Stimulated activated naive B cell treated with anti-CD40 and anti-IgM and Interleukin-4, amounts not matched to agents 10 μg/mL and 1 μg/mL and 100 μg/mL, for 72 hours (primary cell): ENCODE results near the gene CRB2.
A peak's percentile ranks its signal among the peaks of the same experiment; 100 is the strongest.

Experiments used
- ATAC-seq, 2 donors: fragments of 150-1000 bp; cut with Tn5 transposase; replicated peaks; 2 replicates each; pipeline ENCODE4 v1.10.0; 2021; ENCODE audit warnings: moderate library complexity in 1 of 2
- DNase-seq: peaks from one replicate; pipeline ENCODE4 v3.0.0; 2021
- H3K27ac Mint-ChIP-seq: one replicate; pipeline ENCODE4 v1.8.0; 2022; ENCODE audit warnings: mild to moderate bottlenecking, mixed read lengths
- H3K27me3 Mint-ChIP-seq, 2 donors: one replicate each; pipeline ENCODE4 v1.8.0; 2022; ENCODE audit warnings: mixed read lengths in 2 of 2
- H3K36me3 Mint-ChIP-seq, 2 donors: one replicate each; pipeline ENCODE4 v1.8.0; 2022; ENCODE audit warnings: mixed read lengths in 2 of 2, mild to moderate bottlenecking in 1 of 2
- H3K4me1 Mint-ChIP-seq, 2 donors: one replicate each; pipeline ENCODE4 v1.8.0; 2022; ENCODE audit warnings: mixed read lengths in 2 of 2, mild to moderate bottlenecking in 1 of 2
- H3K4me3 Mint-ChIP-seq, 2 donors: one replicate each; pipeline ENCODE4 v1.8.0; 2022; ENCODE audit warnings: mild to moderate bottlenecking in 2 of 2, mixed read lengths in 2 of 2, moderate library complexity in 1 of 2
- H3K9me3 Mint-ChIP-seq, 2 donors: one replicate each; pipeline ENCODE4 v1.8.0; 2022; ENCODE audit warnings: mixed read lengths in 2 of 2, mild to moderate bottlenecking in 1 of 2

CRB2 gene

DNA sequence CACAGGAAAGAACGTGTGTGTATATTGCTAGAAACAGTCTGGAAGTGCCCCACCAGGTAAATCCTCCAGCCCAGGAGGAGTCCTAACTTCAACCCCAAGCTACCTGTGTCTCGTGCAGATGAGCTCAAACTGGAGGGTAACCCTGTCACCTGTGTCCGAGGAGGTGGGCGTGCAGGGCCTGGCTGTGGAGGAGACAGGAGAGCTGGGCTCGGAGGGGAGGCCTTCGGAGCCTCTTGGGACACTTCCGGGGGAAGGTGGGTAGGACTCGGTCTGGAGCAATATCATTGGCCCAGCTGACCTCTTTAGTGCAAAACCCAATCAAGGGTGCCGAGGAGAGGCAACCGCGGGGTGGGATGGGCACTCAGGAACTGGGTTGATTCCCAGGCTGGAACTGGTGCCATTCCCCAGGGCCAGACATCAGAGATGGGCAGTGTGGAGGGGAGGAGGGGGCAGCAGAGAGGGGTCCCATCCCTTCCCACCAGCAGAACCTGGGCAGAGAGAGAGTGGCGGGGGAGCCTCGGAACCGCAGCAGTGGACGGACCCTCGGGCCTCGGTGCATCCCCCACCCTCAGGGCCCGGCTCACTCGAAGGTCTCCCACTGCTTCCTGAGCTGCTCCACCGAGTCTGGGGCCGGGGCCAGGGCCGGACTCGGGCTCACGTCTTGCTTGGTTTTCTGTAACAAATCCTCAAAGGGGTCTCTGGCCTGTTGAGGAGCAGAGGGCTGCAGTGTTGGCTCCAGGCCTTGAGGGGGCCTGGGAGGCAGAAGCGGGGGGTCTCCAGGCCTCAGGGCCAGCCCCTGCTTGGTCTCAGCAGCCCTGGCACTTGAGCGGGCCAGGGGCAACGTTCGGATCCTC, 25.1 kb downstream of the CRB2 start:
- Mint-ChIP-seq H3K9me3 (no peaks in the 10 kb centered on the region), H3K36me3 (peaks cover 26 to 43% of the 10 kb centered on the region in 2 donors), H3K27me3 (no peaks in the 10 kb centered on the region), H3K4me3 (peak overlapping the region; percentile 29 to 61), H3K27ac (peak overlapping the region; percentile 89), H3K4me1 (peaks cover 8 to 14% of the 10 kb centered on the region in 2 donors)
- ATAC-seq: no peak
- DNase-seq: no peak

DNA sequence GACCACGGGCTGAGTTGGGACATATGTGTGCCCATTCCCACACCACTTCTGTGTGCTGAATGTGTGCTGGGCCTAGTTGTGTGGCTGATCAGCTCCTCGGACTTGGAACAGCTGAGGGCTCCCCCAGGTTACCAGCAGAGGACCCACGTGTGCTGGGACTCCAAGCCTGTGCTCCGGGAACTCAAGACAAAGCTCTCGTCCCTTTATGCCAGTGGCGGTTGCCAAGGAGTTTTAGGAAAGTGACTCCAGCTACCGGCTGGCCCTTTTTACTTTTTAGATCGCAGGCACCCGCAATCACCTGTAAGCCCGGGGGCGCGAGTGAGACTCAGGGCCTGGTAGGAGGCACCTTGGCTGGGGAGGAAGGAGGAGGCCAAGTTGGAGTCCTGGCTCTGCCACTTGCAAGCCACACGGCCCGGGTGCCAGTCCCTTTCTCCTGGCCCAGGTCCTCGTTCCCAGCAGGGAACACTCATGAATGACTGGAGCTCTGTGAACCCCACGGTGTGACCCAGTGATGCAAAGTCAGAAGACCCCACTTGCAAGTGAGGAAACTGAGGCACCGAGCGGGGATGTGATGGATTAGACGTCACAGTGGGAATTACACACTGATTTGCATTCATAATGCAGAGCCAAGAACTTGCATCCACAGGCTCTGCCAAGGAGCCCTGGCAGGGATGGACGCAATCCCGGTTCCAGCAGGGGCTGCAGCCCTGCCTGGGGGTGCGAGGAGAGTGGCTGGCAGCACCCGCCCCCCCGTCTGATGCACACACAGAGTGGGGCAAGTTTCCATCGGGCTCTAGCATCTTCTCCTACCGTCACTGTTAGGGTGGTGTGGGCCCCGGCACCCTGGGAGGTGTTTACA, 26.9 kb downstream of the CRB2 start:
- peak overlapping the region; percentile 63 for H3K27ac Mint-ChIP-seq
- peaks cover 3% of the 10 kb centered on the region in 2 donors for H3K4me1 Mint-ChIP-seq
- H3K27me3 Mint-ChIP-seq: no peaks in the 10 kb centered on the region
- ATAC-seq: no peak
- H3K9me3 Mint-ChIP-seq: no peaks in the 10 kb centered on the region
- H3K4me3 Mint-ChIP-seq: no peak overlapping the region
- no peak for DNase-seq
- peaks cover 18 to 32% of the 10 kb centered on the region in 2 donors for H3K36me3 Mint-ChIP-seq

- Mint-ChIP-seq H3K27ac (peak overlapping the region; percentile 63), H3K27me3 (no peaks in the 10 kb centered on the region), H3K4me3 (peak overlapping the region in 1 of 2 donors; percentile 3), H3K9me3 (no peaks in the 10 kb centered on the region), H3K4me1 (peaks cover 0 to 3% of the 10 kb centered on the region in 2 donors), H3K36me3 (peaks cover 11 to 26% of the 10 kb centered on the region in 2 donors)
- DNase-seq: no peak
- ATAC-seq: no peak
Observed at GRCh38 chr9:123383512-123384170, 27.6 kb downstream of the CRB2 start.

DNA sequence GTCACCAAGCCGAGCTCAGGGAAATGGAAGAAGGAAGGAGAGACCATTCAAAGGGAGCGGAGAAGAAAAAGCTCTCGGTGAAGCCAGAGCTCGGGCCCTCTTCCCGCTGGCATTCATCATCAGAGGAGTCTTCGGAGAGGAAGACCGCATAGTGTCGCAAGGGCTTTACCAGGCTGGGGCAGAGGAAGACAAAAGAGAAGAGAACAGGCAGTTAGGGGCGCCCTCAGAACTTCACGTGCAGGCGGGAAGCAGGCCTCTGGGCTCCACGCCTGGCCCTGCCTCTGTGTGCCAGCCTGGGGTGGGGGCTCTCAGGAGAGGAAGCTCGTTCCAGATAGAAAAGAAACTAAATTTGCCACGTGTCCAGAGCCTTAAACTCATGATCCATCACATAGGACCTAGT, 31.7 kb downstream of the CRB2 start:
- Mint-ChIP-seq H3K36me3 (peaks cover 3 to 8% of the 10 kb centered on the region in 2 donors), H3K4me3 (no peak overlapping the region), H3K27ac (no peak overlapping the region), H3K27me3 (no peaks in the 10 kb centered on the region), H3K9me3 (no peaks in the 10 kb centered on the region), H3K4me1 (peaks cover 0 to 3% of the 10 kb centered on the region in 2 donors)
- DNase-seq: no peak
- ATAC-seq: no peak

DNA sequence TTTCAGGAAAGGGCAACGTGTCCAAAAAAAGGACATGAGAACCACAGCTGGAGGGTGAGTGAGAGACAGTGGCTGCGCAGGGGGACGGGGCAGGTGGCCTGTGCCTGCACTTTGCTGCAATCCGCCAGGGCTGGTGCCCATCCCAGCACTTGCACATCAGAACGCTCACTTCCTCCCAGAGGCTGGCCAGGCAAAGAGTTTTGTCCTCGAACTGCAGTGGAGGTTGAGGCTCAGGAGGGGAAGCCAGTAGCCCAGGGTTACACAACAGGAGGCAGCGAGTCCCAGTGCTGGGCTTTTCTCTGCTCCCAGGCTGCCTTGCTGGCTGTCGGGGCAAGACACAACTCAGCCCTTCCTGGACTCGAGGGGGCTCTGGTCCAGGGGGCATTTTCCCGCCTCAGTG, 33.1 kb downstream of the CRB2 start:
- DNase-seq (no peak), ATAC-seq (no peak)
- H3K4me3 Mint-ChIP-seq: no peak overlapping the region
- H3K27ac Mint-ChIP-seq: no peak overlapping the region
- peaks cover 3 to 6% of the 10 kb centered on the region in 2 donors for H3K36me3 Mint-ChIP-seq
- peaks cover 0 to 3% of the 10 kb centered on the region in 2 donors for H3K4me1 Mint-ChIP-seq
- peaks cover 1 to 3% of the 10 kb centered on the region in 2 donors for H3K9me3 Mint-ChIP-seq
- H3K27me3 Mint-ChIP-seq: no peaks in the 10 kb centered on the region

GRCh38 chr9:123389698-123390097, 33.7 kb downstream of the CRB2 start:
- Mint-ChIP-seq H3K9me3 (peaks cover 1 to 3% of the 10 kb centered on the region in 2 donors), H3K4me1 (peaks cover 0 to 3% of the 10 kb centered on the region in 2 donors), H3K27ac (no peak overlapping the region), H3K36me3 (peaks cover 6 to 10% of the 10 kb centered on the region in 2 donors), H3K27me3 (no peaks in the 10 kb centered on the region), H3K4me3 (no peak overlapping the region)
- DNase-seq: no peak
- no peak for ATAC-seq

DNA sequence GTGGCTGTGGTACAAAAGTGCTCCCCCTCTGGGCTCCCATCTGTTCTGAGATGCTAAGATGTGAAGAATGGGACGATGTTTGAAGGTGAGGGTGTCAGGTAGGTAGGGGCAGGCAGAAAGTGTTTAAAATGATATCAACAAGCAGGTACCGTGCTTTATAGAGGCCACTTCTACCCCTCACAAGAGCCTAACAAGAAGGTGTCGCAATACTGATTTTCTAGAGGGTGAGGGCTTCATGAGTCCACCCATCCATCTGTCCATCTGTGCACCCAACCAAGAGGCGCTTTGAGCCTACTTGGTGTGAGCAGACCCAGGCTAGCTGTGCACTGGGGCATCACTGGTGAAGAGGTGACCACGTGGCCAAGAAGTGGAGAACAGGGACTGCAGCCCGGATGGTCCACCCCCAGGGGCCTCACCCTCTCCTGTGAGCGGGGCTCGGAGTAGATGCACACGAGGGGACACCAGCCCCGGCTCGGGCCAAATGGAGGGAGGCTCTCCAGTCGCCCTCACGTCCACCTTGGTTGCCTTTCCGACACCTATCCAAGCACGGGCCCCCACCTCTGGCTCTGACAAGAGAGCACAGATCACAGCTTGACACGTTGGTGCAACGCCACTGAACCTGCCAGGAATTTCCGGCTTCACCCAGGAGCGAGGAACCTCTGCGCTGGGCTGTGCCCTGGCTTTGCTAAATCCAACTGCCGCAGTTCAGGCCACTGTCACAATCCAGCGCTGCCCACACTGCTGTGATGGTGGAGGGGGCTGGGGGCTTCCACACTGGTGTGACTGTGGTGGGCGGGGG, 34.5 kb downstream of the CRB2 start:
- ATAC-seq (no peak), DNase-seq (no peak)
- Mint-ChIP-seq H3K4me1 (peaks cover 0 to 2% of the 10 kb centered on the region in 2 donors), H3K4me3 (no peak overlapping the region), H3K27ac (no peak overlapping the region), H3K27me3 (no peaks in the 10 kb centered on the region), H3K9me3 (peaks cover 1 to 3% of the 10 kb centered on the region in 2 donors), H3K36me3 (peaks cover 6 to 13% of the 10 kb centered on the region in 2 donors)

- no peak for ATAC-seq
- Mint-ChIP-seq H3K36me3 (peaks cover 6 to 19% of the 10 kb centered on the region in 2 donors), H3K9me3 (peaks cover 1 to 3% of the 10 kb centered on the region in 2 donors), H3K4me1 (peaks cover 0 to 2% of the 10 kb centered on the region in 2 donors), H3K27me3 (no peaks in the 10 kb centered on the region), H3K27ac (no peak overlapping the region), H3K4me3 (no peak overlapping the region)
- DNase-seq: no peak
Observed at GRCh38 chr9:123391233-123391632, 35.2 kb downstream of the CRB2 start.

DNA sequence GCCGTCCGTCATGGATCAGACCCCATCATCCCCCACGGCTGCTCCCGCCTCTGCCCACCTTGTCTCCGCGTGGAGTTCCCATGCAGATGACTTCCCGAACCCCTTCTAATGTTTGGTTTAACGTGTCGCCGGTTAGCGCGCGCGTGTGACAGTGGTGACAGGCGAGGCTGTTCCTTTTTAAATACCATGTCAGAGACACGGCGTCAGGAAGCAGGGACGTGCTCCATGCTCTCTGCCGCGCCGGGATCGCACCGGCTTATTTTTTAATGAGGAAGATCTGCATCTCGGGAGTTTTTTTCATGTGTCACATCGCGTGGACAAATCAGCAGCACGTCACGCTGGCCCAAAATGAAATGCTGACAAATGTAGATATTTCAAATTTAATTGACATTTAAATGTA, 35.9 kb downstream of the CRB2 start:
- no peak for DNase-seq
- peaks cover 6 to 20% of the 10 kb centered on the region in 2 donors for H3K36me3 Mint-ChIP-seq
- H3K4me1 Mint-ChIP-seq: peaks cover 0 to 2% of the 10 kb centered on the region in 2 donors
- no peaks in the 10 kb centered on the region for H3K27me3 Mint-ChIP-seq
- H3K27ac Mint-ChIP-seq: no peak overlapping the region
- H3K9me3 Mint-ChIP-seq: peaks cover 1 to 3% of the 10 kb centered on the region in 2 donors
- H3K4me3 Mint-ChIP-seq: no peak overlapping the region
- no peak for ATAC-seq

DNA sequence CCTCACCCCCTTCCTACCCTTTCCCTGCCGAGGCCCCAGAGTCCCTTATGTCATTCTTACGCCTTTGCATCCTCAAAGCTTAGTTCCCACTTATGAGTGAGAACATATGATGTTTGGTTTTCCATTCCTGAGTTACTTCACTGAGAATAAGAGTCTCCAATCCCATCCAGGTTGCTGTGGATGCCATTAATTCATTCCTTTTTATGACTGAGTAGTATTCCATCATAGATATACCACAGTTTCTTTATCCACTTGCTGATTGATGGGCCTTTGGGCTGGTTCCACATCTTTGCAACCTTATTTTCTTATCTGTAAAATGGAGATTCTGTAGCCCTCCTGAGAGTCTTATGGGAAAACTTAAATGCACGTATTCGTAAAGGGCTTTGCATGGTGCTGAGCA, 36.8 kb downstream of the CRB2 start:
- H3K9me3 Mint-ChIP-seq: peaks cover 1 to 3% of the 10 kb centered on the region in 2 donors
- H3K4me3 Mint-ChIP-seq: no peak overlapping the region
- no peaks in the 10 kb centered on the region for H3K27me3 Mint-ChIP-seq
- H3K4me1 Mint-ChIP-seq: peaks cover 0 to 2% of the 10 kb centered on the region in 2 donors
- H3K27ac Mint-ChIP-seq: no peak overlapping the region
- ATAC-seq (no peak), DNase-seq (no peak)
- H3K36me3 Mint-ChIP-seq: peaks cover 6 to 20% of the 10 kb centered on the region in 2 donors

DNA sequence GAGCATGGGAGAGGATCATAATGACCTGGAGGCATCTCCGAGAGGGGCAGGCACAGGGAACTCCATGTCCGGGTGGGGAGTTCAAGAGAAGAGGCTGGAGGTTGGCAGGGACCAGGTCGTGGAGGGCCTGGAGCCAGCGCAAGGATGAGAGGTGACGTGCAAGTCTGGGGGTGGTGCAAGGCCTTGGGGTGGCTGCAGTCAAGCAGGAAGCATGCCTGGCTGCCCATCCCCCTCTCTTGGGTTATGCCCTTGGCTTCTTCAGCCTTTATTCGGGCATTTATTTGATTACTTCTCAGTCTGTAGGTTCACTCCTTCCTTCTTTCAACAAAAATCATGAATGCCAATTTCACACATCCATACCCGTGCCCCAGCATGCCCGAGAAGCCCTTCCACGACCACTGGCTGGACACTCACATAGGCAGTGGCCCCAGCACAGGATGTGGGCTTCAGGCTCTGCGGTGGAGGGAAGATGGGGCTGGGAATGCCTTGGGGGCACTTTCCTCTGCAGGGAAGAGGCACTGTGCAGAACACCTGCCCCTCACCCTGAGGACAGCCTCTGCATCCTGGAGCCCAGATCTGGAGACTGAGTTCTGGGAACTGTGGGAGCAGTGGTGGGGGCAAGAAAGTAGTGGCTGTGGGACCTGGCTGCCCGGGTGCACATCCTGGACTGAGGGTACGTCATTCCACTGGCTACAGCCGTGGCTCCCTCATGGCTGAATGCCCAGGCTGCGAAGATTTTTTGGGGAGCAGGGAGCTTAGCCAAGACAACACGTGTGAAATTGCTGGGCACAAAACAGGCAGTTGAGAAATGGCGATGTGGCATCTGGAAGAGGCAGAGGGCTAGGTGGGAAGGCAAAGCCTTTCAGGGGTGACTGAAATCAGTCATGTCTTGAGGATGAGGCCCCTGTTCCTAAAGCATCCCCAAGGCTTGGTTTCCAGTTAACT, 38.6 kb downstream of the CRB2 start:
- no peak overlapping the region for H3K4me3 Mint-ChIP-seq
- H3K4me1 Mint-ChIP-seq: peaks cover 0 to 2% of the 10 kb centered on the region in 2 donors
- no peaks in the 10 kb centered on the region for H3K27me3 Mint-ChIP-seq
- DNase-seq (no peak), ATAC-seq (no peak)
- peak overlapping the region; percentile 85 for H3K27ac Mint-ChIP-seq
- peaks cover 4 to 20% of the 10 kb centered on the region in 2 donors for H3K36me3 Mint-ChIP-seq
- H3K9me3 Mint-ChIP-seq: peaks cover 1 to 3% of the 10 kb centered on the region in 2 donors

DNA sequence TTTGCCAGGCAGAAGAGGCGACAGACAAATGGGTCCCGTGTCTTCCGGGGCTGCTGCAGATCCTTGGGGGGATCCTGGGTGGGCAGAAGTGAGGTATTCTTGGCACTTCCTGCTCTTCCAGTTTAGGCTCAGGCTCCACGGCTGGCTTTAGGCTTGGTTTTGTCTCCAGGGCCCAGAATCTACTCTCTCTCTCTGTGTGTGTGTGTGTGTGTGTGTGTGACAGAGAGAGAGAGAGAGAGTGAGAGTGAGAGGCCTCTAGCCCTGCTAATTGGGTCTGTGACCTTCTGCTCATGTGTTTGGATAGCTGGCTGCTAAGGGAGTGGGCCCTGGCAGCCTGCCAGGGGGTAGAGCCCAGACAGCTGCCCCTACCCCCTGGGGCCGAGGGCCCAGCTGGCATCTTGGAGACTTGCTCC, 39.3 kb downstream of the CRB2 start:
- Mint-ChIP-seq H3K4me1 (peaks cover 0 to 2% of the 10 kb centered on the region in 2 donors), H3K36me3 (peaks cover 4 to 20% of the 10 kb centered on the region in 2 donors), H3K27me3 (no peaks in the 10 kb centered on the region), H3K4me3 (no peak overlapping the region), H3K27ac (no peak overlapping the region), H3K9me3 (peaks cover 1 to 3% of the 10 kb centered on the region in 2 donors)
- DNase-seq (no peak), ATAC-seq (no peak)
